Breast epithelium (tissue), 4 donors: Measurements from ENCODE around the gene MAFG. TPM values are rescaled to one million over a fixed set of nuclear protein-coding genes. Genes with fewer than 3 reads are reported as not detected.

Source experiments
- DNase-seq, 2 donors: peaks; one replicate each; pipeline ENCODE4 v3.0.0-alpha.2; 2019; ENCODE audit warnings: low spot score in 2 of 2
- H3K27ac ChIP-seq, 2 donors: fragments of 200-600 bp; sonication (generic) in 1 of 2; one replicate each; pipeline ENCODE4 v1.5.1; 2016 to 2019; ENCODE audit warnings: mild to moderate bottlenecking in 1 of 2
- H3K27me3 ChIP-seq, 2 donors: fragments of 200-600 bp; sonication (generic) in 1 of 2; one replicate each; pipeline versions ENCODE4 v1.5.1 to v1.6.0; 2017 to 2019; ENCODE audit warnings: control low read depth in 1 of 2, mild to moderate bottlenecking in 1 of 2
- H3K36me3 ChIP-seq: fragments of 200-600 bp; one replicate; pipeline ENCODE4 v1.5.1; 2019
- H3K4me1 ChIP-seq, 2 donors: fragments of 200-600 bp; sonication (generic); one replicate each; pipeline ENCODE4 v1.5.1; 2016 to 2019; ENCODE audit warnings: control low read depth in 1 of 2
- H3K4me3 ChIP-seq, 3 donors: fragments of 200-600 bp; sonication (generic); 1 replicate in 2 of 3; 2 replicates in 1 of 3; pipeline ENCODE4 v1.5.1; 2016 to 2019; ENCODE audit warnings: mild to moderate bottlenecking in 3 of 3, moderate library complexity in 2 of 3
- H3K9me3 ChIP-seq, 2 donors: fragments of 200-600 bp; sonication (generic) in 1 of 2; one replicate each; pipeline ENCODE4 v1.5.1; 2016 to 2019; ENCODE audit warnings: control low read depth in 1 of 2
- POLR2A ChIP-seq: fragments of 450-650 bp; IDR thresholded peaks from one replicate; pipeline ENCODE4 v1.6.1; 2016; ENCODE audit warnings: antibody characterized with exemption, mild to moderate bottlenecking, moderate library complexity
- POLR2AphosphoS5 ChIP-seq, 3 donors: sonication (generic); formaldehyde crosslinking; IDR thresholded peaks; one replicate each; pipeline ENCODE4 v1.6.1; 2017; ENCODE audit warnings: antibody characterized with exemption in 3 of 3
- intact Hi-C: fragments of 100-400 bp; cut with DNase I; formaldehyde crosslinking; loops from one replicate; pipeline ENCODE4 v1.15.1; 2023; ENCODE audit warnings: low total_unique reads
- total RNA-seq, 3 donors: library from RNA; depleted of rRNA; stranded (reverse); fragments of >200 nt; gene quantifications; one replicate each; pipeline ENCODE4 v1.1.0, GENCODE V29; 2016
- TF ChIP-seq, protein P1 (sequence below), 3 donors: fragments of 450-650 bp; IDR thresholded peaks; one replicate each; pipeline ENCODE4 v1.5.1; 2016 to 2017; ENCODE audit warnings: antibody characterized with exemption in 3 of 3, mild to moderate bottlenecking in 3 of 3, moderate library complexity in 3 of 3

Gene MAFG
- 10 to 100 TPM; 12.3 to 15.2 (median 14.1) TPM for total RNA-seq

DNA sequence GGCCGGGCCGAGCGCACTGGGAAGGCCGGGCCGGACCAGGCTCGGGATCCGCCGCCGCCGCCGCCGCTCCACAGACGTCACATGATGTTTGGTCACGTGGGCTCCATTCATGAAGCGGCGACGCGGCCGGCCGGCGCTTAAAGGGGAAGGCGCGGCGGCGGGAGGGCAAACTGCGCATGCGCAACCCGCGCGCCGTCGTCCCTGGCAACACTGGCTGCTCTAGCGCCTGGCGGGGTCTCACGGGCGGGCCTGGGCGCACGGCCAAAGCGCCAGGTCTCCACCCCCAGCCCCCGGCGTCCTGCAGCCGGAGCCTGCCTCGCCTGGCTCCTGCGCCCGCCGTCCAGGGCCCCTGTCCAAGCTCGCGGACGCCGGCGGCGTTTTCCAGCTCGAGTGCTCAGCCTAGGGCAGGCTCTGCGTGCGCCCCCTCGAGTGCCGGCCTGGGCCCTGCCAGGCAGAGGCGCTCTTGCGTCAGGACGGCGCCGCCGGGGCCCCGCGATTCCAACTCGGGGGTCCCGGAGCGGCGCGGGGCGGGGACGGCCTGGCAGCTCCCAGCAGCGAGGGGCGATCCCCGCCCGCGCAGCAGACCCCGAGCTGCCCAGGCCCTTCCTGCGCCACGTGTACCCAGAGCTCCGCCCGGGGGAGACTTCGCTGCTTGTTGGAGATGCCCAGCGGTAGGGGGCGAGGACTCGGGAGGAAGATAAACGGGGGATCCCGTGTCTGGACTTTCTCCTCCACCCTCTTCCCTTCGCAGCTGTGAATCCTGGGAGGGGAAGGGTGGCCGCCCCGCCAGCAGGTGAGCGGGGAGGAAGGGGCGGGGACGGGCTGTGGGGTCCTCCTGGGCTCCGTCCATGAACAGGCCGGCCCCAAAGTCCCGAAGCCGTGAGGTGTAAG, at the start of gene MAFG:
MAFG (minus strand) TSS at position 83 of the 891 bp plus-strand sequence. CDS start 4,550 bp downstream, outside the sequence.
- no peaks in the 10 kb centered on the region for H3K36me3 ChIP-seq
- H3K9me3 ChIP-seq: no peaks in the 10 kb centered on the region
- H3K4me3 ChIP-seq: peak within 1 kb of the TSS; percentile 94 to 100 (median 98)
- H3K27ac ChIP-seq: peak within 1 kb of the TSS; percentile 94 to 98
- peaks cover 11 to 12% of the 10 kb centered on the region in 2 donors for H3K4me1 ChIP-seq
- no peaks in the 10 kb centered on the region for H3K27me3 ChIP-seq
- peak; percentile 90 for DNase-seq
- intact Hi-C loops: no loop called here
- peak; percentile 10 to 62 (median 42) for TF ChIP-seq POLR2AphosphoS5 (IDR thresholded peaks at IDR 0.05)
- TF ChIP-seq, protein P1, sequence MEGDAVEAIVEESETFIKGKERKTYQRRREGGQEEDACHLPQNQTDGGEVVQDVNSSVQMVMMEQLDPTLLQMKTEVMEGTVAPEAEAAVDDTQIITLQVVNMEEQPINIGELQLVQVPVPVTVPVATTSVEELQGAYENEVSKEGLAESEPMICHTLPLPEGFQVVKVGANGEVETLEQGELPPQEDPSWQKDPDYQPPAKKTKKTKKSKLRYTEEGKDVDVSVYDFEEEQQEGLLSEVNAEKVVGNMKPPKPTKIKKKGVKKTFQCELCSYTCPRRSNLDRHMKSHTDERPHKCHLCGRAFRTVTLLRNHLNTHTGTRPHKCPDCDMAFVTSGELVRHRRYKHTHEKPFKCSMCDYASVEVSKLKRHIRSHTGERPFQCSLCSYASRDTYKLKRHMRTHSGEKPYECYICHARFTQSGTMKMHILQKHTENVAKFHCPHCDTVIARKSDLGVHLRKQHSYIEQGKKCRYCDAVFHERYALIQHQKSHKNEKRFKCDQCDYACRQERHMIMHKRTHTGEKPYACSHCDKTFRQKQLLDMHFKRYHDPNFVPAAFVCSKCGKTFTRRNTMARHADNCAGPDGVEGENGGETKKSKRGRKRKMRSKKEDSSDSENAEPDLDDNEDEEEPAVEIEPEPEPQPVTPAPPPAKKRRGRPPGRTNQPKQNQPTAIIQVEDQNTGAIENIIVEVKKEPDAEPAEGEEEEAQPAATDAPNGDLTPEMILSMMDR (IDR thresholded peaks at IDR 0.05): peak in 1 of 3 donors; percentile 8
- no peak for TF ChIP-seq POLR2A

DNA sequence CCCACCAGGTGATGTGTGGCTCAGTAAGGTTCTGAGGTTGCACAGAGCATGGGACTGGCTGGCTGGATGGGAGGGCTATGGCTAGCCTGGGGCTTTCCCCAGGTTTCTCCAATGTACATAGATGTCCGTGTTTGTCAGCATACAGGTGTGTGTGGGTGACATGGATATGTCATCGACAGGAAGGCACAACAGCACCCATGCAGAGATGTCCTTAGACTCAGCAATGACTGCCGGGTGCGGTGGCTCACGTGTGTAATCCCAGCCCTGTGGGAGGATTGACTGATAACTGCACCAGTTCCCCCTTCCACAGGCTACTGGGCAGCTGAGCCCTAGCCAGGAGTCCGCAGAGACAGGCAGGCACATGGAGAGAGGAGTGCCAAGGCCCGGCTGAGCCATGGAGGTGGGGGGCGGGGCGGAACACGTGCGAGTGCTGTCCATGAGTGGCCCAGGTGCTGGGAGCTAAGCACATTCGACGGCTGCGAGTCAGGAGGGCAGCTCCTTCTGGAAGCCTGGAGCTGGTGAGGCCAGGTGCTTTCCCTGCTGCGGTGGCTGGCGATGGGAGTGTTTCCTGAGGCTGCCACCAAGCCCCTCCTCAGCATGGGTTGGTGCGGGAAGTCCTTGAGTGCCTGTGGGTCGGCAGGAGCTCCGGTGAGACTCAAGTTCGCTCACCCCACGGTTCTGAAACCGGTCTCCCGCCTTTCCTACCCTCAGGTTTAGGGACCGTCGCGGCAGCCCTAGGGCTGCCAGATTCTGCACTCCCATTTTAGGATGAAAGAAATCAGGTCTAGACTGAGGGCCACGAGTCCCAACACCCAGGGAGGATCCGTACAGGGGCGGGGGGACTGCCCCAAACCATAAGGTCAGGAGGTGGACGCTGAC, 49.0 kb upstream of the MAFG start:
- TF ChIP-seq, protein P1 (IDR thresholded peaks at IDR 0.05): no peak
- TF ChIP-seq POLR2A (no peak), POLR2AphosphoS5 (IDR thresholded peaks at IDR 0.05) (no peak)
- peak in 1 of 2 donors; percentile 39 for DNase-seq
- intact Hi-C loops: no loop called here
- Histone ChIP-seq H3K9me3 (peaks cover 0 to 4% of the 10 kb centered on the region in 2 donors), H3K36me3 (no peaks in the 10 kb centered on the region), H3K27ac (peak overlapping the region; percentile 91), H3K4me3 (peak overlapping the region; percentile 78 to 93 (median 88)), H3K4me1 (peaks cover 0 to 8% of the 10 kb centered on the region in 2 donors), H3K27me3 (no peaks in the 10 kb centered on the region)

DNA sequence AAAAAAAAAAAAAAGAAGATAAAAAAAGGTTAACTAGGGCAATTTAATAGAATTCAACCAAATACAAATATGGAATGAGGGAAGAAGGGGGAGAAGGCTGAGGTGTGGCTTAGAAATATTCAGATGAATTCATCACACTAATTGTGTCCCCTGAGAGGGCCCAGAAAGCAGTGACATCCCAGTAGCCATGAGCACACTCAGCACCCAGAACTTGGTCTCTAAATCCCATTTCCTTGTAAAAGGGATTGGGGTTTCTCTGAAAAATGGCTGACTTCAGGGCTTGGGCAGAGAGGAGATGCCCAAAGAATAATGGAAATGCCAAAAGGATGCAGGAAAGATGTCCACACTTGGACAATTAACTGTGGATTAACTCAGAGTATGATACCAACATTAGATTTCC, 45.9 kb upstream of the MAFG start:
- intact Hi-C loops: no loop called here
- no peak for DNase-seq
- H3K9me3 ChIP-seq: peaks cover 0 to 4% of the 10 kb centered on the region in 2 donors

DNA sequence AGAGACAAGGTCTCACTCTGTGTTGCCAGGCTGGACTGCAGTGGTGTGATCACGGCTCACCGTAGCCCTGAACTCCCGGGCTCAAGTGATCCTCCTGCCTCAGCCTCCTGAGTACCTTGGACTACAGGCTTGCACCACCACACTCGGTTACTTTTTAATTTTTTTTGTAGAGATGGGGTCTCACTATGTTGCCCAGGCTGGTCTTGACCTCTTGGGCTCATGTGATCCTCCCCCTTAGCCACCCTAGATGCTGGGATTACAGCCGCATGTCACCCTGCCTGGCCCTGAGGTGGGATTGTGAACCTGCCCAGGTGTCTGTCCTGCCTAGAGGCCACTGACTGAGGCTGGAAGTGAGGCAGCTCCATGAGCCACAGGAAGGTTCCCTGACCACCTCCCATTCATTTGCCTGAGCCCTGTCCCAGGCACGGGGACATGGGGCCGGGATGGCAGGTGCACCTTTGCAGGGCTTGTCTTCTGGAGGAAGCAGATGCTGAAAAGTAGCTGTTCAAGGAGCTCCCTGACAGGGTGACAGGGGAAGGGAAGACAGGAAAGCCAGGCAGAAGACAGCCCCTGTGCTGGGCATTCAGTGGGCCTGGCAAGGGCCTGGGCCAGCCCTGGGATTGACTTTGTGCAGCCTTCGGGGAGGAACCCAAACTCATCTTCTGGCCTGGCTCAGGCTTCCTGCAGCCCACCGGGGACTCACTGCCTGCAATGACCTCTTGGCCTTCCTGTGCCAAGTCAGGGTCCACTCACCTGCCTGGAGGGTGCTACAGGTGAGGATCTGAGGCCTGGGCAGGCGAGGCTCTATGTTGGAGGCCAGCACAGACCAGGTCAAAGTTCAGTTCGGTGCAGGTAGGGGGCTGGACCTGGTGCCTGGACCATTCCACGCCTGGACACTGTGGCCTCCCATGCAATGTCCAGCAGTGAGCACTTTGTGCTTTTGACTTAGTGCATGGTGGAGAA, 41.6 kb upstream of the MAFG start:
- no peaks in the 10 kb centered on the region for H3K36me3 ChIP-seq
- H3K27ac ChIP-seq: no peak overlapping the region
- no peak overlapping the region for H3K4me3 ChIP-seq
- H3K27me3 ChIP-seq: no peaks in the 10 kb centered on the region
- TF ChIP-seq POLR2A: no peak
- TF ChIP-seq POLR2AphosphoS5 (IDR thresholded peaks at IDR 0.05): no peak
- TF ChIP-seq, protein P1 (IDR thresholded peaks at IDR 0.05): no peak
- H3K4me1 ChIP-seq: peaks cover 8 to 11% of the 10 kb centered on the region in 2 donors
- DNase-seq: no peak
- intact Hi-C loops: no loop called here
- peaks cover 0 to 4% of the 10 kb centered on the region in 2 donors for H3K9me3 ChIP-seq

More for the DNA sequence above, 45.9 kb upstream of the MAFG start:
- Histone ChIP-seq H3K4me1 (peaks cover 0 to 4% of the 10 kb centered on the region in 2 donors), H3K36me3 (no peaks in the 10 kb centered on the region), H3K4me3 (no peak overlapping the region), H3K27me3 (no peaks in the 10 kb centered on the region), H3K27ac (no peak overlapping the region)
- TF ChIP-seq POLR2A (no peak), POLR2AphosphoS5 (IDR thresholded peaks at IDR 0.05) (no peak)
- TF ChIP-seq, protein P1 (IDR thresholded peaks at IDR 0.05): no peak
